WI38 (cell line): ENCODE measurements around the gene ELP4.

ENCODE experiments used
- H3K4me3 ChIP-seq: 2 replicates; pipeline ENCODE4 v1.5.1; 2011; ENCODE audit warnings: low read depth, mild to moderate bottlenecking, control low read depth, low read length
- TF ChIP-seq, protein P1 (sequence below): IDR thresholded peaks from 2 replicates; pipeline ENCODE4 v1.5.1; 2012; ENCODE audit warnings: low read depth, mild to moderate bottlenecking, control low read depth, low read length

Gene ELP4

GRCh38 chr11:31821235-31821764, 311.7 kb downstream of the ELP4 start:
- H3K4me3 ChIP-seq, result no peak overlapping the region
- TF ChIP-seq, protein P1, sequence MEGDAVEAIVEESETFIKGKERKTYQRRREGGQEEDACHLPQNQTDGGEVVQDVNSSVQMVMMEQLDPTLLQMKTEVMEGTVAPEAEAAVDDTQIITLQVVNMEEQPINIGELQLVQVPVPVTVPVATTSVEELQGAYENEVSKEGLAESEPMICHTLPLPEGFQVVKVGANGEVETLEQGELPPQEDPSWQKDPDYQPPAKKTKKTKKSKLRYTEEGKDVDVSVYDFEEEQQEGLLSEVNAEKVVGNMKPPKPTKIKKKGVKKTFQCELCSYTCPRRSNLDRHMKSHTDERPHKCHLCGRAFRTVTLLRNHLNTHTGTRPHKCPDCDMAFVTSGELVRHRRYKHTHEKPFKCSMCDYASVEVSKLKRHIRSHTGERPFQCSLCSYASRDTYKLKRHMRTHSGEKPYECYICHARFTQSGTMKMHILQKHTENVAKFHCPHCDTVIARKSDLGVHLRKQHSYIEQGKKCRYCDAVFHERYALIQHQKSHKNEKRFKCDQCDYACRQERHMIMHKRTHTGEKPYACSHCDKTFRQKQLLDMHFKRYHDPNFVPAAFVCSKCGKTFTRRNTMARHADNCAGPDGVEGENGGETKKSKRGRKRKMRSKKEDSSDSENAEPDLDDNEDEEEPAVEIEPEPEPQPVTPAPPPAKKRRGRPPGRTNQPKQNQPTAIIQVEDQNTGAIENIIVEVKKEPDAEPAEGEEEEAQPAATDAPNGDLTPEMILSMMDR, result no peak

DNA sequence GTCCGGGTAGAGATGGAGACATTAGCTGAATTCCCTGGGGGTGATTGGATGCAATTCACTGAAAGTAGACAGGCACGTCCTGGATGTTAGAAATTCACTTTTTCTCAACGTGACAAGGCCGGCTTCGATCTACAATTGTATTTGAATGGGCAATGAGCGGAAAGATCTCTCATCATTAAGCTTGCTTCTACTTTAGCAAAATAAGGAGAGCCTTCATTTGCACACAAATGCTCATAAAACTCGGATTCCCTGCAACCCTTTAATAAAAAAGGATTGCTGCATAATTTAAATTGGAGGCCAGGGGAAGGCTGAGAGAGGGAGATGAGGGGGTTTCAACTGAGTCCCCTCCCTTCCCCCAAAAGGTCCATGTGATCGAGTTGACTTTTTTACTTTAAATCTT, 312.2 kb downstream of the ELP4 start:
- H3K4me3 ChIP-seq, result no peak overlapping the region
- TF ChIP-seq, protein P1, result no peak

DNA sequence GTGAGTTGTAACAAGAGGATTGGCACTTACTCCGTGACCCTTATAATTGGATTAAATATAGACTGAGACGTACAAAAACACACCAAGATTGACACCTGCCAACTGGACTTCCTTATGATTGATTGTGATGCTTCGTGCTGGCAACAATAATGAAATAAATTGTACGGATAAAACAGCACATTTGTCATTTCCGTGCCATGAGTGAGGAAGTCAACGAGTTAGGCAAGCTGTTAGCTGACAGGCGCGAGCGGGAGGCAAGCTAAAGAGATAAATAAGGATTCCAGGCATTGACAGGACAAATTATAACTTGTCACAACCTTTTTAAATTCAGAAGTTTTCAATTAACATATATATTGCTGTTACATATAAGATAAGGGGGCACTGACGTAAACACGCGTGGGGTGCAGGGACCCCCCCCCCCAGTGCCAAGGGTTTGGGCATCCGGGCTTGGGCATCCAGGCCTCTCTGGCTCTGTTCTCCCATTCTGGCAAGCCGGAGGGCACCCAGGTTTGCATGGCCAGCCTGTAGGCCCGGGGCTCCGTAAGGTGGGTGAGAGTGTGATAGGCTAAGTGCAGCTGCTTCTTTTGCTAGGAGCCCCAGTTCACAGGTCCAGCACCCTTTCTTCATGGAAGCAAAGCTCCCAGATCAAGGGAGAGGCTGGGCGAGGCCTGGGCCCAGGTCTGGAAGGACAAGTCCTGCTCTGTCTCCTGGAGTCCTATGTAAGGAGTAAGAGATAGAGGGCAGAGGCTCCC, 312.8 kb downstream of the ELP4 start:
- TF ChIP-seq, protein P1, result no peak
- H3K4me3 ChIP-seq, result no peak overlapping the region

DNA sequence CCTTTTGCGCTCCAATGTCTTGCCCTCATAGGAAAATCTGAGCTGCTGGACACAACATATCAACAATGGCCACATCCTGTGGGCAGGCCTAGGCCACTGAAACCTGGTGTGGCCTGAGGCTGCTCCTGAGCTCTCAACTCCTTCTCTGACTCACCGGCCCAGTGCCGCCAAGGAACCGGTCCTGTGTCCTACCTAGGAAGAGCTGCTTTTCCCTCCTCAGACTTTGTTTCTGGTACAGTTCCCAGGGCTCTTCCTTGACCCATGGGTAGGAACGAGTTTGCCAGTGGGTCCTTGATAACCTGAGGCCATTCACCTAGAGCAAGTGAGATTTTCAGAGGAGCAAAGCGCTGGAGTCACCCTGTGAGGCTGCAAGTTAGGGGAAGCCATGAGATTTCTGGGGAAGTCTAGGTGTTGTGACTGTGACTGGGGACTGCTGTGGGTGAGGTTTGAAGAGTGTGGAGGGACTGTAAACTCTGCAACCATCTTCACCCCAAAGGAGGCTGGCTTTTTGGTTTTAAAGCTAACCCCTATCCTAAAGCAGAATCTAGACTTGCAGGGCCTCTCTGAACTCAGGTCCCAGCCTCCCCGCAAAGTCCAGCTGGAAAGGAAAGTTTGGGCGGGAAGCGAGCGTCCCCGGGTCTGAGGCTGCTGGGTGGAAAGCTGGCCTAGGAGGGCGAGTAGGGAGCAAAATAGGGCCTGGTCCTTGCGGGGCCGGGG, 313.5 kb downstream of the ELP4 start:
- no peak overlapping the region for H3K4me3 ChIP-seq
- TF ChIP-seq, protein P1, result no peak

DNA sequence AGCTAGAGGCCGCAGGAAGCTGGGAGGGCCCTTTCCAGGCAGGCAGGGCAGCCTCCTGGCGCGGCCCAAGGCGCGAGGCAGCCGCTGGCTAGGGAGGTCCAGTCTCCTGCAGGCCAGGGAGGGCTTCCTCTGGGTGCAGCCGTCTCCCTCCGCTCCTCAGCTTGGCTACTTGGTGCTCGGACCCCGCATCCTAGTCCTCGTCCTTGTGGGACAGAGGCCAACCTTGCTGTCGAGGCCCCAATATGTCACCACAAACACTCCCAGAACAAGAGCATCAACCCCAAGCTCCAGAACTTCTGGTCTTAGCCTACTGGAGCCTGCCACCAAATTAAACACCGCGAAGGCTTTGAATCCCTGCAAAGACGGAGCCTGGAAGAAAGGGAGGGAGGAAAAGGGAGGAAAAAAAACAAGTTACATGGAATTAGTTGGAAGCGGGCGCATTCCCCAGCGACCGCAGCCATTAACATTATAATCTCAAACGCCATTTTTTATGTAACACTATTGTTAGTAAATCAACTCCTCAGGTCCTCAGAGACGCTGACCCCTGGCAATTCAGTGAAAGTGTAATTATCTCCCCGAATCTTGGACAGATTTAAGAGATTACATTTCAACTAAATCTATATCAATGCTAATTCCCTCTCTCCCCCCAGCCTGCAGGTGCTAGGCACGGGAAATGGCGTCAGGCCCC, 314.2 kb downstream of the ELP4 start:
- TF ChIP-seq, protein P1, result no peak
- H3K4me3 ChIP-seq, result no peak overlapping the region

- no peak overlapping the region for H3K4me3 ChIP-seq
- TF ChIP-seq, protein P1, result no peak
These were observed 314.8 kb downstream of the ELP4 start for GRCh38 chr11:31824332-31824878.
